ENCODE results near the gene ZBTB20. TPM values are rescaled to one million over a fixed set of nuclear protein-coding genes. Genes with fewer than 3 reads are reported as not detected.

The ZBTB20 gene
- polyA plus RNA-seq, 3 donors, result 1.3 to 3.2 (median 2.0) TPM

DNA sequence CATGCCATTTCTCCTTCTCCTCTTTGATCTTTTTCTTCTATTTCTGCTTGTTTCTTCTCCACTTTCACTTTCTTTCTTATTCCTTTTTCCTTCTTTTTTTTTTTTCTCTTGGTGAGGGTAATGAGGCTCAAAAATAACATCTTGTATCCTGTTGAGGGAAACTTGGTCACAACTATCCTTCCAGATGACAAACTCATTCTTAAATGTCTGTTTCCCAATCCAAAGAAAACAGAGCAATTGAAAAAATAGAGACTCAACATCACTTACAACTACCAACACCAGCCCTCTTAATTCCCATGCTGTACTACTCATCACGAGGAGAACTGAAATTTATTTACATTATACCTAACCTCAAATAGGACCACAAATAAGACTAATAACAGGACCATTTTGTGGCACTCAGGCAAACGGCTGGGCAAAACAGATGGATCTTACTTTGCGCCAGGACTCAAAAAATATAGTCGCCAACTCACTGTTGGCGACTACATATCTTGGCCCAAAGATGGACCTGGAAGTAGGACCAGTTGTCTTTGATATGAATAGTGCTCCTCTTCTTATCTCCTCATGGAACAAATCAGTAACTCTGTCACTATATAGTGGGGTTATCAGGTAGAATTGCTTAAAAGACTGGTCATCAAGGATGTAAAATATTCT is 343.9 kb downstream of the ZBTB20 start:
- WGBS (ENCODE audit: insufficient coverage), result 80% methylated on average over 2 of the region's 5 CpGs
- H3K79me2 ChIP-seq (ENCODE audit: insufficient read depth, low read length), result no peaks in the 10 kb centered on the region
- intact Hi-C loops (cut with micrococcal nuclease), result no loop called here
- no peaks in the 10 kb centered on the region for H3K9me3 ChIP-seq (replicated peaks in 1 of 2; ENCODE audit: control insufficient read depth in 1 of 2, insufficient read depth in 1 of 2, low read length in 2 of 2)
- no peaks in the 10 kb centered on the region for H3K4me1 ChIP-seq (ENCODE audit: control insufficient read depth in 1 of 2, insufficient read depth in 2 of 2, low read length in 2 of 2)
- no peak overlapping the region for H3K4me3 ChIP-seq (replicated peaks in 1 of 3; ENCODE audit: low read depth in 2 of 3, low read length in 3 of 3)
- TF ChIP-seq, protein P1, sequence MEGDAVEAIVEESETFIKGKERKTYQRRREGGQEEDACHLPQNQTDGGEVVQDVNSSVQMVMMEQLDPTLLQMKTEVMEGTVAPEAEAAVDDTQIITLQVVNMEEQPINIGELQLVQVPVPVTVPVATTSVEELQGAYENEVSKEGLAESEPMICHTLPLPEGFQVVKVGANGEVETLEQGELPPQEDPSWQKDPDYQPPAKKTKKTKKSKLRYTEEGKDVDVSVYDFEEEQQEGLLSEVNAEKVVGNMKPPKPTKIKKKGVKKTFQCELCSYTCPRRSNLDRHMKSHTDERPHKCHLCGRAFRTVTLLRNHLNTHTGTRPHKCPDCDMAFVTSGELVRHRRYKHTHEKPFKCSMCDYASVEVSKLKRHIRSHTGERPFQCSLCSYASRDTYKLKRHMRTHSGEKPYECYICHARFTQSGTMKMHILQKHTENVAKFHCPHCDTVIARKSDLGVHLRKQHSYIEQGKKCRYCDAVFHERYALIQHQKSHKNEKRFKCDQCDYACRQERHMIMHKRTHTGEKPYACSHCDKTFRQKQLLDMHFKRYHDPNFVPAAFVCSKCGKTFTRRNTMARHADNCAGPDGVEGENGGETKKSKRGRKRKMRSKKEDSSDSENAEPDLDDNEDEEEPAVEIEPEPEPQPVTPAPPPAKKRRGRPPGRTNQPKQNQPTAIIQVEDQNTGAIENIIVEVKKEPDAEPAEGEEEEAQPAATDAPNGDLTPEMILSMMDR (IDR thresholded peaks at IDR 0.05), result no peak
- H3K27me3 ChIP-seq (ENCODE audit: control insufficient read depth in 2 of 2, insufficient read depth in 2 of 2, low read length in 2 of 2), result no peaks in the 10 kb centered on the region
- no peak overlapping the region for H3K4me3 Mint-ChIP-seq
- no peaks in the 10 kb centered on the region for H4K20me1 ChIP-seq (ENCODE audit: insufficient read depth, low read length)
- H3K27ac ChIP-seq (ENCODE audit: low read depth in 1 of 2, low read length in 2 of 2), result no peak overlapping the region
- H3K27me3 Mint-ChIP-seq (ENCODE audit: low read depth in 3 of 3), result no peaks in the 10 kb centered on the region
- DNase-seq, result no peak
- H3K4me1 Mint-ChIP-seq, result no peaks in the 10 kb centered on the region
- H3K36me3 ChIP-seq (replicated peaks in 1 of 2; ENCODE audit: control insufficient read depth in 1 of 2, insufficient read depth in 2 of 2, low read length in 2 of 2), result no peaks in the 10 kb centered on the region
- no peak overlapping the region for H2AFZ ChIP-seq (ENCODE audit: insufficient read depth, low read depth, low read length, poor library complexity, severe bottlenecking)
- no peak overlapping the region for H3K4me2 ChIP-seq (replicated peaks; ENCODE audit: extremely low read depth, low read length, poor library complexity, severe bottlenecking)
- peak overlapping the region in 1 of 7 donors; percentile 8 for H3K27ac Mint-ChIP-seq
- H3K36me3 Mint-ChIP-seq, result peaks cover 0 to 3% of the 10 kb centered on the region in 2 donors
- H3K9ac ChIP-seq (ENCODE audit: insufficient read depth, low read length, poor library complexity, severe bottlenecking), result no peak overlapping the region
- H3K9me3 Mint-ChIP-seq, result peaks cover 0 to 3% (median 0%) of the 10 kb centered on the region in 7 donors

DNA sequence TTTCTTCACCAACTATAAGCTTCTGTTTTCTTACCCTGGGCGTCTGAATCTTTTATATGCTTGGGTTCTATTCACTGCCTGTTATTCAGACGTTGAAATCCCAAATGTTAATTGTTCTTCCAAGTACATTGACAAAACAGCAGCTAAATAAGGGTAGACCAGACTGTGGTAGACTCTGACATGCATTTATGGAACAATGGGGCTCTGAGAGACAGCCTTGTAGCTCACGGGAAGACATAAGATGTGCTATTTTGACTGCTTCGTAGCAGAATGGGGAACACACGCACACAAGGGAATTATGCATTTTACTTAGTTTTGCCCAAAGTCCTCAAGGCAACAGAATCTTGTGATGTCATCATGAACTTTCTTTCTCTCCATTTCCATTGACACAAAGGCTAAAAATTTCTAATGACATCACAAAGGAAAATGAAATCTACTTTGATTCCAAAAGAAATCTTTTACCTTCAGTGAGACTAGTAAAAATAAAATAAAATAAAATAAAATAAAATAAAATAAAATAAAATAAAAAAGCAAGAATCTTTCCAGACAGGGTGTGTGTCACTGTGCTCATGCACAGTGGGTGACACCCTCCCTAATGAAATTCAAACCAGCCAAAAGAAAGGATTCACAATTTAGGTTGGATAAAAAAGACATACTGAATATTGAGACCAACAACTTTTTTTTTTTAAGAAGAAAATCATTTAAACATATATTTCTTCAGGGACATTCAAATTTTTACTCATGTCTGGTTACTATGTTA is 346.6 kb downstream of the ZBTB20 start:
- no peak overlapping the region for H3K27ac Mint-ChIP-seq
- TF ChIP-seq, protein P1 (IDR thresholded peaks at IDR 0.05), result no peak
- H3K4me1 ChIP-seq (ENCODE audit: control insufficient read depth in 1 of 2, insufficient read depth in 2 of 2, low read length in 2 of 2), result no peaks in the 10 kb centered on the region
- WGBS (ENCODE audit: insufficient coverage), result 100% methylated on average over 4 of the region's 5 CpGs
- peaks cover 0 to 2% (median 0%) of the 10 kb centered on the region in 7 donors for H3K9me3 Mint-ChIP-seq
- no peak overlapping the region for H3K4me2 ChIP-seq (replicated peaks; ENCODE audit: extremely low read depth, low read length, poor library complexity, severe bottlenecking)
- no peak for DNase-seq
- no peaks in the 10 kb centered on the region for H3K36me3 ChIP-seq (replicated peaks in 1 of 2; ENCODE audit: control insufficient read depth in 1 of 2, insufficient read depth in 2 of 2, low read length in 2 of 2)
- intact Hi-C loops (cut with micrococcal nuclease), result no loop called here
- no peaks in the 10 kb centered on the region for H3K4me1 Mint-ChIP-seq
- peaks cover 0 to 3% of the 10 kb centered on the region in 2 donors for H3K36me3 Mint-ChIP-seq
- no peaks in the 10 kb centered on the region for H3K27me3 Mint-ChIP-seq (ENCODE audit: low read depth in 3 of 3)
- H2AFZ ChIP-seq (ENCODE audit: insufficient read depth, low read depth, low read length, poor library complexity, severe bottlenecking), result no peak overlapping the region
- no peaks in the 10 kb centered on the region for H3K27me3 ChIP-seq (ENCODE audit: control insufficient read depth in 2 of 2, insufficient read depth in 2 of 2, low read length in 2 of 2)
- no peak overlapping the region for H3K9ac ChIP-seq (ENCODE audit: insufficient read depth, low read length, poor library complexity, severe bottlenecking)
- H3K4me3 ChIP-seq (replicated peaks in 1 of 3; ENCODE audit: low read depth in 2 of 3, low read length in 3 of 3), result no peak overlapping the region
- H3K4me3 Mint-ChIP-seq, result no peak overlapping the region
- H3K9me3 ChIP-seq (replicated peaks in 1 of 2; ENCODE audit: control insufficient read depth in 1 of 2, insufficient read depth in 1 of 2, low read length in 2 of 2), result no peaks in the 10 kb centered on the region
- H4K20me1 ChIP-seq (ENCODE audit: insufficient read depth, low read length), result no peaks in the 10 kb centered on the region
- no peak overlapping the region for H3K27ac ChIP-seq (ENCODE audit: low read depth in 1 of 2, low read length in 2 of 2)
- H3K79me2 ChIP-seq (ENCODE audit: insufficient read depth, low read length), result no peaks in the 10 kb centered on the region

Data from CD14-positive monocyte (primary cell).